Activated B cell treated with CpG ODN at 0.5 μM for 24 hours (primary cell): Measurements from ENCODE around the gene SMIM24. TPM values are rescaled to one million over a fixed set of nuclear protein-coding genes. Genes with fewer than 3 reads are reported as not detected.

Source experiments
- ATAC-seq: fragments of 200-7000 bp; cut with Tn5 transposase; one replicate; pipeline ENCODE4 v1.10.0; 2021; ENCODE audit warnings: low read depth, mild to moderate bottlenecking, moderate library complexity
- CTCF ChIA-PET: fragments of 350-600 bp; sonication (Branson Sonifier 250); formaldehyde crosslinking; loops from one replicate; lab custom pipeline; 2021; ENCODE audit warnings: antibody characterized with exemption; lab: Charles Lee
- POLR2A ChIA-PET: fragments of 350-600 bp; sonication (Branson Sonifier 250); formaldehyde crosslinking; loops from one replicate; lab custom pipeline; 2021; ENCODE audit warnings: antibody characterized with exemption; lab: Charles Lee
- DNase-seq: peaks from one replicate; pipeline ENCODE4 v3.0.0; 2022
- H3K27ac Mint-ChIP-seq: one replicate; pipeline ENCODE4 v1.8.0; 2020; ENCODE audit warnings: mixed read lengths
- H3K27me3 Mint-ChIP-seq: one replicate; pipeline ENCODE4 v1.8.0; 2021; ENCODE audit warnings: mixed read lengths
- H3K36me3 Mint-ChIP-seq: one replicate; pipeline ENCODE4 v1.8.0; 2021; ENCODE audit warnings: low read depth, mixed read lengths
- H3K4me1 Mint-ChIP-seq: one replicate; pipeline ENCODE4 v1.8.0; 2021; ENCODE audit warnings: mixed read lengths
- H3K4me3 Mint-ChIP-seq: one replicate; pipeline ENCODE4 v1.8.0; 2020; ENCODE audit warnings: mild to moderate bottlenecking, mixed read lengths
- H3K9me3 Mint-ChIP-seq: one replicate; pipeline ENCODE4 v1.8.0; 2020; ENCODE audit warnings: mixed read lengths
- CTCF ChIP-seq: fragments of 200-600 bp; IDR thresholded peaks from one replicate; pipeline ENCODE4 v1.8.0; 2022; ENCODE audit warnings: antibody characterized with exemption, mild to moderate bottlenecking
- intact Hi-C: fragments of 100-400 bp; cut with micrococcal nuclease; formaldehyde crosslinking; loops from one replicate; pipeline ENCODE4 v1.15.1; 2024
- total RNA-seq: library from RNA; stranded (reverse); gene quantifications from 2 replicates; pipeline ENCODE4 v1.2.3, GENCODE V29; 2022

The SMIM24 gene
- total RNA-seq, 1 donor from 2014 or later: not detected

- DNase-seq: no peak
- ChIA-PET POLR2A (no interaction called here), CTCF (no interaction called here)
- Mint-ChIP-seq H3K27me3 (no peaks in the 10 kb centered on the region), H3K9me3 (no peaks in the 10 kb centered on the region), H3K4me3 (no peak overlapping the region), H3K27ac (no peak overlapping the region), H3K36me3 (peaks cover 6% of the 10 kb centered on the region), H3K4me1 (peaks cover 9% of the 10 kb centered on the region)
- TF ChIP-seq CTCF: no peak
- ATAC-seq: no peak
- intact Hi-C loops: no loop called here
These were observed 35.6 kb downstream of the SMIM24 start for GRCh38 chr19:3444695-3445234.

GRCh38 chr19:3443840-3444694 lies 36.3 kb downstream of the SMIM24 start:
- CTCF ChIA-PET: no interaction called here
- Mint-ChIP-seq H3K27ac (no peak overlapping the region), H3K4me3 (no peak overlapping the region), H3K9me3 (no peaks in the 10 kb centered on the region), H3K4me1 (peaks cover 9% of the 10 kb centered on the region), H3K27me3 (no peaks in the 10 kb centered on the region), H3K36me3 (peaks cover 4% of the 10 kb centered on the region)
- intact Hi-C loops: no loop called here
- DNase-seq (no peak), ATAC-seq (no peak)
- POLR2A ChIA-PET: interaction anchor here (0.6 kb wide), 2 partner anchors 14 to 676 kb away, joined by 3 to 6 read pairs; no protein-coding TSS in a partner anchor
- TF ChIP-seq CTCF: no peak

- no peak for DNase-seq
- H3K4me1 Mint-ChIP-seq: peaks cover 9% of the 10 kb centered on the region
- intact Hi-C loops: no loop called here
- ChIA-PET CTCF (no interaction called here), POLR2A (no interaction called here)
- no peak overlapping the region for H3K4me3 Mint-ChIP-seq
- no peaks in the 10 kb centered on the region for H3K9me3 Mint-ChIP-seq
- no peak overlapping the region for H3K27ac Mint-ChIP-seq
- TF ChIP-seq CTCF: no peak
- H3K36me3 Mint-ChIP-seq: peaks cover 6% of the 10 kb centered on the region
- H3K27me3 Mint-ChIP-seq: no peaks in the 10 kb centered on the region
- ATAC-seq: no peak
These were observed 37.7 kb downstream of the SMIM24 start for GRCh38 chr19:3442487-3443071.

- Mint-ChIP-seq H3K4me3 (no peak overlapping the region), H3K27me3 (no peaks in the 10 kb centered on the region), H3K27ac (no peak overlapping the region), H3K36me3 (peaks cover 6% of the 10 kb centered on the region), H3K4me1 (peaks cover 9% of the 10 kb centered on the region), H3K9me3 (no peaks in the 10 kb centered on the region)
- POLR2A ChIA-PET: interaction anchor here (0.6 kb wide), 1 partner anchor 534 kb away, joined by 4 read pairs; no protein-coding TSS in a partner anchor
- no peak for TF ChIP-seq CTCF
- CTCF ChIA-PET: no interaction called here
- DNase-seq: no peak
- intact Hi-C loops: no loop called here
- no peak for ATAC-seq
These were observed 38.4 kb downstream of the SMIM24 start for GRCh38 chr19:3441986-3442329.
